ENCODE data around the gene SPDYE11. TPM values are rescaled to one million over a fixed set of nuclear protein-coding genes. Genes with fewer than 3 reads are reported as not detected.
"Not testable (repeated sequence)": the region's sequence is repeated elsewhere in the genome, so short reads cannot be mapped to it uniquely, and the experiment has no call there.

SPDYE11 gene, protein sequence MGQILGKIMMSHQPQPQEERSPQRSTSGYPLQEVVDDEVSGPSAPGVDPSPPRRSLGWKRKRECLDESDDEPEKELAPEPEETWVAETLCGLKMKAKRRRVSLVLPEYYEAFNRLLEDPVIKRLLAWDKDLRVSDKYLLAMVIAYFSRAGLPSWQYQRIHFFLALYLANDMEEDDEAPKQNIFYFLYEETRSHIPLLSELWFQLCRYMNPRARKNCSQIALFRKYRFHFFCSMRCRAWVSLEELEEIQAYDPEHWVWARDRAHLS
- not detected for polyA plus RNA-seq (2013, experiment 1 of 2; ENCODE audit: insufficient read length)
- not detected for polyA plus RNA-seq (2013, experiment 2 of 2; ENCODE audit: insufficient read length)

DNA sequence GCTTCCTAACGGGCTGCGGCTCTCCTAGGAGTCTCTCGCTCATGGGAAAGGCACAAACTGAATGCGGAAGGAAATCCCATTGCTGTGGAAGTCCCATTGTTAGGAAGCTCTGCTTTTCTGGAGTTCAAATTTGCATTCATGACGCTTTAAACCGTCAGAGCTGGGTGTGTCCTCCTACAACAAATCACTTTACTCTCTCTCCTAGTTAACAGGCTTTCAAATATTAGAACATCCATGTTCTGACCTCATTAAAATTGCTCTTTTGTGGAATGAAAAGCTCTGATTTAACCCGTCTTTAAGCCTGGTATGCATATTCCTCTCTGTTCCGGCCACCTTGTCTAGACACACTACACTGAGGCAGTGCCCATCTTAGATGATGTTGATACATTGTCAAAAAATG lies at the start of gene SPDYE11:
SPDYE11 (minus strand) TSS at position 101 of the 400 bp plus-strand sequence. CDS start 1,800 bp downstream, outside the sequence.
- DNase-seq: not testable (repeated sequence)

DNA sequence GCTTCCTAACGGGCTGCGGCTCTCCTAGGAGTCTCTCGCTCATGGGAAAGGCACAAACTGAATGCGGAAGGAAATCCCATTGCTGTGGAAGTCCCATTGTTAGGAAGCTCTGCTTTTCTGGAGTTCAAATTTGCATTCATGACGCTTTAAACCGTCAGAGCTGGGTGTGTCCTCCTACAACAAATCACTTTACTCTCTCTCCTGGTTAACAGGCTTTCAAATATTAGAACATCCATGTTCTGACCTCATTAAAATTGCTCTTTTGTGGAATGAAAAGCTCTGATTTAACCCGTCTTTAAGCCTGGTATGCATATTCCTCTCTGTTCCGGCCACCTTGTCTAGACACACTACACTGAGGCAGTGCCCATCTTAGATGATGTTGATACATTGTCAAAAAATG lies 28.2 kb upstream of the SPDYE11 start, which contains the start of gene SPDYE9:
SPDYE9 (minus strand) TSS at position 101 of the 400 bp plus-strand sequence. CDS start 1,800 bp downstream, outside the sequence.
- not testable (repeated sequence) for DNase-seq

DNA sequence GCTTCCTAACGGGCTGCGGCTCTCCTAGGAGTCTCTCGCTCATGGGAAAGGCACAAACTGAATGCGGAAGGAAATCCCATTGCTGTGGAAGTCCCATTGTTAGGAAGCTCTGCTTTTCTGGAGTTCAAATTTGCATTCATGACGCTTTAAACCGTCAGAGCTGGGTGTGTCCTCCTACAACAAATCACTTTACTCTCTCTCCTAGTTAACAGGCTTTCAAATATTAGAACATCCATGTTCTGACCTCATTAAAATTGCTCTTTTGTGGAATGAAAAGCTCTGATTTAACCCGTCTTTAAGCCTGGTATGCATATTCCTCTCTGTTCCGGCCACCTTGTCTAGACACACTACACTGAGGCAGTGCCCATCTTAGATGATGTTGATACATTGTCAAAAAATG lies 28.0 kb downstream of the SPDYE11 start, which contains the start of gene SPDYE8:
SPDYE8 (minus strand) TSS at position 101 of the 400 bp plus-strand sequence. CDS start 1,800 bp downstream, outside the sequence.
- not testable (repeated sequence) for DNase-seq

DNA sequence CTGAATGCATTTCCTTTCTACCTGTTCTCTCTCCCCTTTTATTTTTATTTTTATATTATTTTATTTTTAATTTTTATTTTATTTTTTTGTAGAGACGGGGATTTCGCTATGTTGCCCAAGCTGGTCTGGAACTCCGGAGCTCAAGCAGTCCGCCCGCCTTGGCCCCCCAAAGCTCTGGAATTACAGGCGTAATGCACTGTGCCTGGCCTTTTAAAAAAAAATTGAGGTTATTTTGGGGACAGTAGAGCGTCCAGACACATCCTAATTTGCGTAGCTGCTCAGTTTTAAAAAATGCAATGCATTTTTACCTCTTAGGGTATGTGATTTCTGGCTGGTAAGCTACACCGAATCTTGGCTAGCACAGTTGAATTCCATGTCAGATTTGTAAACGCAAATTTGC lies 51.2 kb downstream of the SPDYE11 start:
- not testable (repeated sequence) for DNase-seq

DNA sequence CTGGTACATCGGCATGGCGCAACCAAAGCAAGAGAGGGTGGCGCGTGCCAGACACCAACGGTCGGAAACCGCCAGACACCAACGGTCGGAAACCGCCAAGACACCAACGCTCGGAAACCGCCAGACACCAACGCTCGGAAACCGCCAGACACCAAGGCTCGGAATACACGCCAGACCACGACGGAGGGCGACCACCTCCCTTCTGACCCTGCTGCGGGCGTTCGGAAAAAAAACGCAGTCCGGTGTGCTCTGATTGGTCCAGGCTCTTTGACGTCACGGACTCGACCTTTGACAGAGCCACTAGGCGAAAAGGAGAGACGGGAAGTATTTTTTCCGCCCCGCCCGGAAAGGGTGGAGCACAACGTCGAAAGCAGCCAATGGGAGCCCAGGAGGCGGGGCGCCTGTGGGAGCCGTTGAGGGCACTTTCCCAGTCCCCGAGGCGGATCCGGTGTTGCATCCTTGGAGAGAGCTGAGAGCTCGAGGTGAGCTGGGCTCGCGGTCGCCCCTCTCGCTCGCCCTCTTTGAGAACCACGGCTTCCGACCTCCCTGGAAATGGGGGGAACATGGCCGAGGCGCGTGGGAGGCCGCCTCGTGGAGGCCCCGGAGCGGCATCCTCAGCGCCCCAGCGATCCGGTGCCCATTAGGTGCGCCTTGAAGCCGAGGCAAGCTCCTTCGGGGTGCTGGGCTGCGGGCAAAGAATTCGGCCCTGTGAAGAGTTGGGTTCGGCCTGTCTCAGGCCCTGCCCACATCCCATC lies 51.8 kb downstream of the SPDYE11 start:
- DNase-seq: not testable (repeated sequence)

DNA sequence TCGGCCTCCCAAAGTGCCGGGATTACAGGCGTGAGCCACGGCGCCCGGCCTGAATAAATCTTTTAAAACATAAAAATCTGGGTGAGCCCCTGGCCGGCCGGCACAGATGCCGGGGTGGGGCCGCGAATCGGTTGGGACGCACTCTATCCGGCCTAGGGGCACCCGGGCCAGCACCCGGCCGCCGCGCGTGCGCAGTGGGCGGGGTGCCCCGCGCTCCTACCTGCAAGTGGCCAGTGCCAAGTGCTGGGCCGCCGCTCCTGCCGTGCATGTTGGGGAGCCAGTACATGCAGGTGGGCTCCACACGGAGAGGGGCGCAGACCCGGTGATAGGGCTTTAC lies 52.4 kb downstream of the SPDYE11 start:
- DNase-seq: not testable (repeated sequence)

DNA sequence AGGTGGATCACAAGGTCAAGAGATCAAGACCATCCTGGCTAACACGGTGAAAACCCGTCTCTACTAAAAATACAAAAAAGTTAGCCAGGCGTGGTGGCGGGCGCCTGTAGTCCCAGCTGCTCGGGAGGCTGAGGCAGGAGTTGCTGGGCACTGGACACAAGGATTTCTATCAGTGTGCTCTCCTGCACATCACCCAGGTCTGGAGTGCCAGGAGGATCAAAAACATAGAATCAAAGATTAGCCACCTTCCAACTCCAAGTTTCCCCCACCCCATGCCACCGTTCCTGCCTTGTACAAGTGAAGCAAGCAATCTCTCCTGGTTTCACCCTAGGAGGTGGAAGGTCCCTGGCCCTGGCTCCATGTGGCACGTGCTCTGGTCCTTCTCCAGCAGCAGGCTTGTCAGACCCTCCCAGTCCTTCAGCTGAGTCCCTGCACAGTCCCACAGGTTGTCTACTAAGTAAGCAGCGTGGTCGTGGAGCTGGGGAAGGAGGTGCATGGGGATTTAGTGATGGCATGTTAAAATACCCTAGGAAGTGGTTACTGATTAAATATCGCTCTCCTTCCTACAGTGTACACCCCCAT lies 59.7 kb downstream of the SPDYE11 start:
- DNase-seq: not testable (repeated sequence)

Measured in fibroblast of skin of back (primary cell).